MM.1S (cell line): ENCODE results near the gene USP10.
"Not testable (repeated sequence)": the region's sequence is repeated elsewhere in the genome, so short reads cannot be mapped to it uniquely, and the experiment has no call there.

Experiments used
- DNase-seq: peaks from one replicate; pipeline ENCODE4 v3.0.0-alpha.2; 2015
- H2AFZ ChIP-seq: fragments of 300-600 bp; sonication (generic); 2 replicates; pipeline ENCODE4 v1.6.0; 2016; ENCODE audit warnings: antibody characterized with exemption, low read length
- H3F3A ChIP-seq: fragments of 300-600 bp; sonication (generic); 2 replicates; pipeline ENCODE4 v1.6.1; 2016; ENCODE audit warnings: mild to moderate bottlenecking, antibody characterized with exemption, low read length, moderate library complexity, mixed read lengths; ENCODE audit not compliant: insufficient read depth
- H3K27ac ChIP-seq: fragments of 300-600 bp; sonication (generic); 2 replicates; pipeline ENCODE4 v1.5.1; 2016; ENCODE audit warnings: mild to moderate bottlenecking, low read length
- H3K27me3 ChIP-seq: fragments of 300-600 bp; sonication (generic); replicated peaks from 2 replicates; pipeline ENCODE4 v1.6.0; 2016; ENCODE audit warnings: low read length; ENCODE audit not compliant: insufficient read depth
- H3K36me3 ChIP-seq: fragments of 300-600 bp; sonication (generic); replicated peaks from 2 replicates; pipeline ENCODE4 v1.6.1; 2016; ENCODE audit warnings: mild to moderate bottlenecking, low read length, mixed read lengths; ENCODE audit not compliant: insufficient read depth
- H3K4me1 ChIP-seq: fragments of 300-600 bp; sonication (generic); 2 replicates; pipeline ENCODE4 v1.6.1; 2016; ENCODE audit warnings: low read length, mixed read lengths
- H3K4me2 ChIP-seq: fragments of 300-600 bp; sonication (generic); 2 replicates; pipeline ENCODE4 v1.6.0; 2016; ENCODE audit warnings: low read depth, low read length
- H3K4me3 ChIP-seq: fragments of 300-600 bp; sonication (generic); 2 replicates; pipeline ENCODE4 v1.5.1; 2016; ENCODE audit warnings: low read length, mixed read lengths
- H3K79me2 ChIP-seq: fragments of 300-600 bp; sonication (generic); 2 replicates; pipeline ENCODE4 v1.6.1; 2016; ENCODE audit warnings: mixed run types, low read length, mixed read lengths
- H3K9ac ChIP-seq: fragments of 300-600 bp; sonication (generic); 2 replicates; pipeline ENCODE4 v1.6.1; 2016; ENCODE audit warnings: low read length, mixed read lengths
- H3K9me2 ChIP-seq: fragments of 300-600 bp; sonication (generic); replicated peaks from 2 replicates; pipeline ENCODE4 v1.6.1; 2016; ENCODE audit warnings: mild to moderate bottlenecking, low read length, mixed read lengths; ENCODE audit not compliant: insufficient read depth
- H3K9me3 ChIP-seq: fragments of 300-600 bp; sonication (generic); replicated peaks from 2 replicates; pipeline ENCODE4 v1.6.1; 2016; ENCODE audit warnings: mild to moderate bottlenecking, low read length, mixed read lengths; ENCODE audit not compliant: insufficient read depth
- H4K20me1 ChIP-seq: fragments of 300-600 bp; sonication (generic); 2 replicates; pipeline ENCODE4 v1.6.1; 2016; ENCODE audit warnings: mild to moderate bottlenecking, low read length, moderate library complexity, mixed read lengths; ENCODE audit not compliant: insufficient read depth
- CTCF ChIP-seq: fragments of 300-600 bp; sonication (generic); IDR thresholded peaks from 2 replicates; pipeline ENCODE4 v1.5.1; 2016; ENCODE audit warnings: antibody characterized with exemption, low read length, mixed read lengths
- EZH2 ChIP-seq: fragments of 300-600 bp; sonication (generic); optimal IDR thresholded peaks from 2 replicates; pipeline ENCODE3; 2017; ENCODE audit warnings: low read depth, mild to moderate bottlenecking, antibody characterized with exemption, low read length, mixed read lengths
- EZH2phosphoT487 ChIP-seq: fragments of 300-600 bp; sonication (generic); IDR thresholded peaks from 2 replicates; pipeline ENCODE4 v1.6.1; 2018; ENCODE audit warnings: antibody characterized with exemption, low read length

Gene USP10

GRCh38 chr16:84742641-84743092, 42.9 kb downstream of the USP10 start:
- no peaks in the 10 kb centered on the region for H3K4me1 ChIP-seq
- no peak overlapping the region for H2AFZ ChIP-seq
- no peaks in the 10 kb centered on the region; the same call in 1 of the 2 replicates for H4K20me1 ChIP-seq
- no peak for TF ChIP-seq EZH2
- TF ChIP-seq EZH2phosphoT487 = no peak
- no peak for TF ChIP-seq CTCF
- H3K4me2 ChIP-seq = no peak overlapping the region
- H3K9ac ChIP-seq = no peak overlapping the region
- peaks cover 38% of the 10 kb centered on the region for H3K79me2 ChIP-seq
- H3K36me3 ChIP-seq = no peaks in the 10 kb centered on the region
- H3K4me3 ChIP-seq = no peak overlapping the region
- no peak overlapping the region for H3K27ac ChIP-seq
- no peaks in the 10 kb centered on the region for H3K9me3 ChIP-seq
- H3K27me3 ChIP-seq = no peaks in the 10 kb centered on the region
- DNase-seq = no peak
- H3F3A ChIP-seq = no peaks in the 10 kb centered on the region
- no peaks in the 10 kb centered on the region for H3K9me2 ChIP-seq

GRCh38 chr16:84746231-84746630, 46.4 kb downstream of the USP10 start:
- Histone ChIP-seq H3K27ac (no peak overlapping the region), H3K9me2 (no peaks in the 10 kb centered on the region), H3K4me1 (0 out of 2 replicates have a peak, but pooled peaks cover 2% of the 10 kb centered on the region), H2AFZ (no peak overlapping the region), H3K9me3 (no peaks in the 10 kb centered on the region), H3K36me3 (no peaks in the 10 kb centered on the region), H3K79me2 (peaks cover 17% of the 10 kb centered on the region), H3K4me2 (no peak overlapping the region), H3F3A (no peaks in the 10 kb centered on the region), H3K27me3 (no peaks in the 10 kb centered on the region), H3K9ac (no peak overlapping the region), H3K4me3 (no peak overlapping the region), H4K20me1 (no peaks in the 10 kb centered on the region)
- TF ChIP-seq EZH2phosphoT487 (no peak), EZH2 (no peak), CTCF (no peak)
- no peak for DNase-seq

- Histone ChIP-seq H3F3A (peaks cover 4% of the 10 kb centered on the region; the same call in 1 of the 2 replicates), H2AFZ (no peak overlapping the region), H3K4me3 (no peak overlapping the region), H3K9me2 (no peaks in the 10 kb centered on the region), H3K27ac (no peak overlapping the region), H4K20me1 (0 out of 2 replicates have a peak, but pooled peaks cover 3% of the 10 kb centered on the region), H3K27me3 (no peaks in the 10 kb centered on the region), H3K9me3 (no peaks in the 10 kb centered on the region), H3K4me2 (no peak overlapping the region), H3K79me2 (peaks cover 13% of the 10 kb centered on the region), H3K9ac (no peak overlapping the region), H3K4me1 (peaks cover 8% of the 10 kb centered on the region; the same call in 1 of the 2 replicates), H3K36me3 (no peaks in the 10 kb centered on the region)
- TF ChIP-seq CTCF = no peak; the same call in 1 of the 2 replicates
- TF ChIP-seq EZH2phosphoT487 = no peak
- TF ChIP-seq EZH2 = no peak
- no peak for DNase-seq
These were observed 47.1 kb downstream of the USP10 start for GRCh38 chr16:84746875-84747274.

- H3F3A ChIP-seq, H3K9me3 ChIP-seq, H3K79me2 ChIP-seq, H2AFZ ChIP-seq, H3K27me3 ChIP-seq, H3K36me3 ChIP-seq, H4K20me1 ChIP-seq, H3K9ac ChIP-seq, H3K9me2 ChIP-seq, H3K4me2 ChIP-seq, H3K4me3 ChIP-seq, DNase-seq, H3K27ac ChIP-seq: not testable (repeated sequence)
- H3K4me1 ChIP-seq = peaks cover 15% of the 10 kb centered on the region
These were observed 48.4 kb downstream of the USP10 start for GRCh38 chr16:84748247-84748646.
